HUES48 (cell line): ENCODE data around the gene NTN3.
"Not testable (repeated sequence)": the region's sequence is repeated elsewhere in the genome, so short reads cannot be mapped to it uniquely, and the experiment has no call there.

ENCODE experiments used
- H3K27ac ChIP-seq: one replicate; pipeline ENCODE4 v1.7.0; 2013; ENCODE audit warnings: low read depth, low read length, inconsistent platforms
- H3K27me3 ChIP-seq: 2 replicates; pipeline ENCODE4 v1.6.1; 2013; ENCODE audit warnings: mild to moderate bottlenecking, low read length; ENCODE audit not compliant: control insufficient read depth, insufficient read depth
- H3K36me3 ChIP-seq: 2 replicates; pipeline ENCODE4 v1.6.1; 2013; ENCODE audit warnings: low read length; ENCODE audit not compliant: control insufficient read depth, insufficient read depth
- H3K4me1 ChIP-seq: 2 replicates; pipeline ENCODE4 v1.6.1; 2013; ENCODE audit warnings: mild to moderate bottlenecking, low read length; ENCODE audit not compliant: control insufficient read depth, insufficient read depth
- H3K4me3 ChIP-seq: 2 replicates; pipeline ENCODE4 v1.5.1; 2013; ENCODE audit warnings: mild to moderate bottlenecking, low read depth, low read length
- H3K9ac ChIP-seq: 2 replicates; pipeline ENCODE4 v1.6.1; 2013; ENCODE audit warnings: mild to moderate bottlenecking, low read depth, low read length, moderate library complexity
- H3K9me3 ChIP-seq: 2 replicates; pipeline ENCODE4 v1.6.1; 2013; ENCODE audit warnings: low read length; ENCODE audit not compliant: control insufficient read depth, insufficient read depth

NTN3 gene

GRCh38 chr16:2429034-2429770, 41.9 kb upstream of the NTN3 start, which contains the start of gene CCNF:
TSS of gene CCNF (plus strand) at chr16:2429447. CDS start at chr16:2429482, 35 bp downstream.
- Histone ChIP-seq H3K36me3 (peaks cover 36% of the 10 kb centered on the region), H3K27ac (peak within 1 kb of the TSS; percentile 68), H3K9ac (peak within 1 kb of the TSS; percentile 69), H3K27me3 (no peaks in the 10 kb centered on the region), H3K4me1 (peaks cover 5% of the 10 kb centered on the region; the same call in 1 of the 2 replicates), H3K9me3 (no peaks in the 10 kb centered on the region), H3K4me3 (peak within 1 kb of the TSS; percentile 92)

GRCh38 chr16:2429771-2430663, 41.1 kb upstream of the NTN3 start:
- H3K9ac ChIP-seq: peak overlapping the region; percentile 67
- no peaks in the 10 kb centered on the region for H3K27me3 ChIP-seq
- peaks cover 40% of the 10 kb centered on the region for H3K36me3 ChIP-seq
- peaks cover 5% of the 10 kb centered on the region; the same call in 1 of the 2 replicates for H3K4me1 ChIP-seq
- peak overlapping the region; percentile 92 for H3K4me3 ChIP-seq
- peak overlapping the region; percentile 68 for H3K27ac ChIP-seq
- H3K9me3 ChIP-seq: no peaks in the 10 kb centered on the region

GRCh38 chr16:2432286-2432685, 38.8 kb upstream of the NTN3 start:
- Histone ChIP-seq H3K27me3 (no peaks in the 10 kb centered on the region), H3K9me3 (no peaks in the 10 kb centered on the region), H3K36me3 (peaks cover 58% of the 10 kb centered on the region), H3K4me1 (peaks cover 5% of the 10 kb centered on the region; the same call in 1 of the 2 replicates), H3K27ac (no peak overlapping the region), H3K9ac (no peak overlapping the region), H3K4me3 (no peak overlapping the region)

DNA sequence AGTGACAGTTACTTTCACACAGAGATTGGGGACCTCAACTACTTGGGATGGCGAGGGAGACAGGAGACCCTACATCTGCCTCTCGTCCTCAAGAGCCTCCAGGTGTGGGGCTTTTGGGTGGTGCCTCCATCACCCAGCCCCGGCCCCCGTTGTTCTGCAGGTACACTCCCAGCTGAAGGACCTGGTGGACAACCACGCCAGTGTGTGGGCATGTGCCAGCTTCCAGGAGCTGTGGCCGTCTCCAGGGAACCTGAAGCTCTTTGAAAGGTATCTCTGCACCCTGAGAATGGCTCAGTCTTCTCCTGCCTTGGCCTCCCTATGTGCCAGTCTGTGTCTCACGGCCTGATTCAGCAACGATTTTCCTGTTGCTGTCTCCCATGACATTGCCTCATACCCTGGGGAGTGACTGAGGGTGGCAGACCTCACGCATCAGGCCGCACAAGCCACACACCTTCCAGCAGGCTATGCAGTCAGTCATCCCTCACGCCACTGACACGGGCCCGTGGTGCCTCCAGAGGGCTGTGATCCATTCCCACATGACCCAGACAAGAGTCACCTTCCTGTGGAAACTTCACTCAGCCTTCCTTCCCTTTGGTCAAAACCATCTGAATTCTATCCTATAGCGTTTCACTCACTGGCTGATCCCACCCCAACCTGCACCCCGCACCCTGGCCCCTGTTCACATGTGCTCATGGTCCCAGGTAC, 38.1 kb upstream of the NTN3 start:
- Histone ChIP-seq H3K27me3 (no peaks in the 10 kb centered on the region), H3K27ac (no peak overlapping the region), H3K9ac (no peak overlapping the region), H3K9me3 (no peaks in the 10 kb centered on the region), H3K4me3 (no peak overlapping the region), H3K4me1 (peaks cover 5% of the 10 kb centered on the region; the same call in 1 of the 2 replicates), H3K36me3 (peaks cover 64% of the 10 kb centered on the region)

DNA sequence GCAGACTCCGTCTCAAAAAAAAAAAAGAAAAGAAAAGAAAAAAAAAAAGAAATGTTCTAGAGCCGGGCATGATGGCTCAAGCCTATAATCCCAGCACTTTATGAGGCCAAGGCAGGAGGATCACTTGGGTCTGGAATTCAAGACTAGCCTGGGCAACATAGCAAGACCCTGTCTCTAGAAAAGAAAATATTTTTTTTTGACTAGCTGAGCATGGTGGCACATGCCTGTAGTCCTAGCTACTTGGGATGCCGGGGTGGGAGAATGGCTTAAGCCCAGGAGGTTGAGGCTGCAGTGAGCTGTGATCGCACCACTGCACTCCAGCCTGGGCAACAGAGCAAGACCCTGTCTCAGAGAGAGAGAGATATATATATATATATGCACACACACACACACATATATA, 35.9 kb upstream of the NTN3 start:
- H3K27ac ChIP-seq, H3K9ac ChIP-seq, H3K27me3 ChIP-seq, H3K4me1 ChIP-seq, H3K4me3 ChIP-seq, H3K9me3 ChIP-seq: not testable (repeated sequence)
- H3K36me3 ChIP-seq: peaks cover 87% of the 10 kb centered on the region

- Histone ChIP-seq H3K27ac (no peak overlapping the region), H3K36me3 (peaks cover 89% of the 10 kb centered on the region), H3K4me3 (no peak overlapping the region), H3K4me1 (no peaks in the 10 kb centered on the region), H3K9me3 (no peaks in the 10 kb centered on the region), H3K27me3 (no peaks in the 10 kb centered on the region), H3K9ac (no peak overlapping the region)
Observed at GRCh38 chr16:2436110-2436509, 35.0 kb upstream of the NTN3 start.

DNA sequence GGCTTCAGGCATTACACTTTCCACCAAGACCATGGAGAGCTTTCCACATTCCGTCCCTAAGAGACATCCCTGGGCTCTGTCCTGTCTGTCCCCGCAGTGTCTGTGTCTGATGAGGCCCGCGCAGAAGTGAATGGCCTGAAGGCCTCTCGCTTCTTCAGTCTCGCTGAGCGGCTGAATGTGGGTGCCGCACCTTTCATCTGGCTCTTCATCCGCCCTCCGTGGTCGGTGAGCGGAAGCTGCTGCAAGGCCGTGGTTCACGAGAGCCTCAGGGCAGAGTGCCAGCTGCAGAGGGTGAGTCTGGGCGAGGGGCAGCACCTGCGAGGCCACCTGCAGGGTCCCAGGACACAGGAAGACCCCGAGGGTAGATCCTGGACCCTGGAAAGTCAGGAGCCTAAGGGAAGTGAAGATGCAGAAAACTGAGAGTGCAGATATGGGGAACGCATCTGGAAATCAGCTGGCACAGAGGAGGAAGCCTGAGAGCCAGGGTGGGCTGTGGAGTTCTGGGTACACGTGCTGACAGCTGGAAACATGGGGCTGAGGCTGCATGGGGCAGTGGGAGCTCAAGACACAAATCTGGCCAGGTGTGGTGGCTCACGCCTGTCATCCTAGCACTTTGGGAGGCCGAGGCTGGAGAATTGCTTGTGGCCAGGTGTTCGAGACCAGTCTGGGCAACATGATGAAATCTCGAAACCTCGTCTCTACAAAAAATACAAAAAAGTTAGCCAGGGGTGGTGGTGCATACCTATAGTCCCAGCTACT, 33.9 kb upstream of the NTN3 start:
- Histone ChIP-seq H3K4me3 (no peak overlapping the region), H3K9me3 (no peaks in the 10 kb centered on the region), H3K27me3 (no peaks in the 10 kb centered on the region), H3K4me1 (no peaks in the 10 kb centered on the region), H3K27ac (no peak overlapping the region), H3K9ac (no peak overlapping the region), H3K36me3 (peaks cover 82% of the 10 kb centered on the region)

DNA sequence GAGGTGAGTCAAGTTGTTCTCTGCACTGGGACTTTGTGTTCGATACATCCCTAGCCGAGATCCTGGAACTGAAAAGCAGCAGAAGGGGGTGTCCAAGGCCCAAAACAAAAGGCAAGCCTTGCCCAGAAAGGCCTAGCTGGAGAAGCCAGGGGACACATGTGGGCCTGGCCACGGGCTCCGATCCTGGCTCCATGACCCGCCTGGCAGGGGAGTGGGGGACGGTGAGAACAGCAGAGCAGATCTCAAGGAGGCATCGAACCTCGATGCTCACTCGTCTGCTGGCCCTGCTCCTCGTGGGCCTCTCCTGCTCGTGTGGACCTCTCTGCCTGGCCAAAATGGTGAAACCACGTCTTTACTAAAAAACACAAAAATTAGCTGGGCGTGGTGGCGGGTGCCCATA, 33.0 kb upstream of the NTN3 start:
- Histone ChIP-seq H3K4me1 (no peaks in the 10 kb centered on the region), H3K9ac (no peak overlapping the region), H3K36me3 (peaks cover 74% of the 10 kb centered on the region), H3K4me3 (no peak overlapping the region), H3K27ac (no peak overlapping the region), H3K27me3 (no peaks in the 10 kb centered on the region), H3K9me3 (no peaks in the 10 kb centered on the region)

GRCh38 chr16:2439598-2439997, 31.5 kb upstream of the NTN3 start:
- no peaks in the 10 kb centered on the region for H3K4me1 ChIP-seq
- no peaks in the 10 kb centered on the region for H3K27me3 ChIP-seq
- H3K27ac ChIP-seq: no peak overlapping the region
- H3K4me3 ChIP-seq: no peak overlapping the region
- H3K9ac ChIP-seq: no peak overlapping the region
- H3K36me3 ChIP-seq: peaks cover 71% of the 10 kb centered on the region
- no peaks in the 10 kb centered on the region for H3K9me3 ChIP-seq

- H3K4me1 ChIP-seq, H3K4me3 ChIP-seq, H3K9ac ChIP-seq, H3K27ac ChIP-seq, H3K27me3 ChIP-seq, H3K9me3 ChIP-seq: not testable (repeated sequence)
- peaks cover 77% of the 10 kb centered on the region for H3K36me3 ChIP-seq
Observed at GRCh38 chr16:2441143-2441804, 29.8 kb upstream of the NTN3 start.
